PC-9 (cell line): ENCODE results near the gene CEP85L. TPM values are rescaled to one million over a fixed set of nuclear protein-coding genes. Genes with fewer than 3 reads are reported as not detected.

Source experiments
- BruUV-seq: library from RNA; stranded (reverse); fragments of 400-500 nt; replicated peaks from 2 replicates; lab custom pipeline; 2021; lab: Mats Ljungman, UMichigan
- CTCF ChIA-PET: fragments of 300-600 bp; sonication (Branson Sonifier 250); formaldehyde crosslinking; loops from one replicate; lab custom pipeline; 2022; ENCODE audit warnings: antibody characterized with exemption; lab: Charles Lee
- POLR2A ChIA-PET: fragments of 300-600 bp; sonication (Branson Sonifier 250); formaldehyde crosslinking; loops from one replicate; lab custom pipeline; 2022; ENCODE audit warnings: antibody characterized with exemption; ENCODE audit not compliant: unreplicated experiment; lab: Charles Lee
- DNase-seq, 2 experiments: peaks; one replicate each; pipeline versions ENCODE4 v3.0.0 to v3.0.0-alpha.2; 2015 to 2022; ENCODE audit warnings: mixed read lengths in 1 of 2
- H2AFZ ChIP-seq: fragments of 200-600 bp; sonication (generic); 2 replicates; pipeline ENCODE4 v1.8.1; 2017; ENCODE audit warnings: antibody characterized with exemption
- H3F3A ChIP-seq: fragments of 200-600 bp; sonication (generic); 2 replicates; pipeline ENCODE4 v1.8.1; 2017; ENCODE audit warnings: antibody characterized with exemption, mild to moderate bottlenecking, low read depth; ENCODE audit not compliant: insufficient read depth
- H3K27ac ChIP-seq: fragments of 200-600 bp; sonication (generic); 2 replicates; pipeline ENCODE4 v1.6.1; 2016; ENCODE audit warnings: mixed run types
- H3K27me3 ChIP-seq: fragments of 200-600 bp; sonication (generic); 2 replicates; pipeline ENCODE4 v1.6.1; 2016; ENCODE audit warnings: low read depth, mixed run types; ENCODE audit not compliant: insufficient read depth
- H3K36me3 ChIP-seq: fragments of 200-600 bp; sonication (generic); 2 replicates; pipeline ENCODE4 v1.6.1; 2016; ENCODE audit warnings: low read depth, mixed run types
- H3K4me1 ChIP-seq: fragments of 200-600 bp; sonication (generic); replicated peaks from 2 replicates; pipeline ENCODE4 v1.6.1; 2016; ENCODE audit warnings: mixed run types; ENCODE audit not compliant: insufficient read depth
- H3K4me2 ChIP-seq: fragments of 200-600 bp; sonication (generic); 2 replicates; pipeline ENCODE4 v1.6.1; 2017; ENCODE audit warnings: mixed run types
- H3K4me3 ChIP-seq: fragments of 200-600 bp; sonication (generic); 2 replicates; pipeline ENCODE4 v1.6.1; 2016; ENCODE audit warnings: mixed run types
- H3K79me2 ChIP-seq: fragments of 200-600 bp; sonication (generic); 2 replicates; pipeline ENCODE4 v1.6.1; 2017; ENCODE audit warnings: low read depth, mixed run types
- H3K9me2 ChIP-seq: fragments of 200-600 bp; sonication (generic); 2 replicates; pipeline ENCODE4 v1.8.1; 2017; ENCODE audit warnings: mild to moderate bottlenecking; ENCODE audit not compliant: insufficient read depth
- H3K9me3 ChIP-seq: fragments of 200-600 bp; sonication (generic); 2 replicates; pipeline ENCODE4 v1.8.1; 2016; ENCODE audit warnings: low read depth; ENCODE audit not compliant: insufficient read depth
- H4K20me1 ChIP-seq: fragments of 200-600 bp; sonication (generic); 2 replicates; pipeline ENCODE4 v1.8.1; 2017; ENCODE audit not compliant: insufficient read depth
- CTCF ChIP-seq: fragments of 200-600 bp; sonication (generic); conservative IDR thresholded peaks from 2 replicates; pipeline ENCODE4 v1.6.1; 2017; ENCODE audit warnings: mixed run types, antibody characterized with exemption, mild to moderate bottlenecking, moderate library complexity
- EZH2 ChIP-seq: fragments of 200-600 bp; sonication (generic); IDR thresholded peaks from 2 replicates; pipeline ENCODE4 v1.8.0; 2017; ENCODE audit warnings: antibody characterized with exemption, low read depth
- intact Hi-C: fragments of 100-400 bp; cut with micrococcal nuclease; formaldehyde crosslinking; loops from one replicate; pipeline ENCODE4 v1.10.0; 2022; ENCODE audit not compliant: unreplicated experiment
- total RNA-seq: library from RNA; stranded (reverse); gene quantifications from 2 replicates; pipeline ENCODE4 v1.2.3, GENCODE V29; 2021

The CEP85L gene
- total RNA-seq, 1 experiment from 2014 or later: 3.0 TPM

GRCh38 chr6:118511930-118512715, 139.3 kb downstream of the CEP85L start:
- no peaks in the 10 kb centered on the region for H3K36me3 ChIP-seq

GRCh38 chr6:118509009-118509617, 142.3 kb downstream of the CEP85L start:
- Histone ChIP-seq H3K9me3 (no peaks in the 10 kb centered on the region), H3K36me3 (no peaks in the 10 kb centered on the region), H3K4me3 (no peak overlapping the region), H3K27me3 (no peaks in the 10 kb centered on the region), H3K9me2 (no peaks in the 10 kb centered on the region), H3K79me2 (no peaks in the 10 kb centered on the region), H3F3A (no peaks in the 10 kb centered on the region), H2AFZ (no peak overlapping the region), H3K4me1 (no peaks in the 10 kb centered on the region), H4K20me1 (no peaks in the 10 kb centered on the region), H3K27ac (no peak overlapping the region), H3K4me2 (no peak overlapping the region)
- POLR2A ChIA-PET: no interaction called here
- DNase-seq: peak in 1 of 2 experiments; percentile 4
- intact Hi-C loops: loop anchor here (5.0 kb wide), 2 partner anchors 227 to 532 kb away; no protein-coding TSS in a partner anchor
- no TSS peak for BruUV-seq
- CTCF ChIA-PET: no interaction called here
- peak; percentile 93 for TF ChIP-seq CTCF
- TF ChIP-seq EZH2: no peak

More at GRCh38 chr6:118511930-118512715, 139.3 kb downstream of the CEP85L start:
- Histone ChIP-seq H3K4me1 (no peaks in the 10 kb centered on the region), H3K27me3 (no peaks in the 10 kb centered on the region), H3K79me2 (no peaks in the 10 kb centered on the region), H3K27ac (no peak overlapping the region), H3K9me3 (no peaks in the 10 kb centered on the region; the same call in 1 of the 2 replicates), H2AFZ (no peak overlapping the region), H3K4me3 (no peak overlapping the region), H4K20me1 (no peaks in the 10 kb centered on the region), H3K4me2 (no peak overlapping the region), H3F3A (no peaks in the 10 kb centered on the region), H3K9me2 (no peaks in the 10 kb centered on the region)
- ChIA-PET POLR2A (no interaction called here), CTCF (no interaction called here)
- intact Hi-C loops: no loop called here
- DNase-seq: no peak
- no TSS peak for BruUV-seq
- TF ChIP-seq EZH2: no peak

GRCh38 chr6:118507636-118508035, 143.8 kb downstream of the CEP85L start:
- H3K9me3 ChIP-seq: no peaks in the 10 kb centered on the region
- no peak overlapping the region for H3K4me2 ChIP-seq
- DNase-seq: no peak
- intact Hi-C loops: loop anchor here (5.0 kb wide), 2 partner anchors 225 to 530 kb away; no protein-coding TSS in a partner anchor
- H3K9me2 ChIP-seq: no peaks in the 10 kb centered on the region
- H3K36me3 ChIP-seq: no peaks in the 10 kb centered on the region; the same call in 1 of the 2 replicates
- H4K20me1 ChIP-seq: no peaks in the 10 kb centered on the region
- no peak for TF ChIP-seq EZH2
- TF ChIP-seq CTCF: no peak
- CTCF ChIA-PET: no interaction called here
- POLR2A ChIA-PET: no interaction called here
- no peak overlapping the region for H2AFZ ChIP-seq
- no TSS peak for BruUV-seq
- no peaks in the 10 kb centered on the region for H3K27me3 ChIP-seq
- H3K27ac ChIP-seq: no peak overlapping the region
- H3K4me1 ChIP-seq: no peaks in the 10 kb centered on the region
- no peaks in the 10 kb centered on the region for H3K79me2 ChIP-seq
- no peak overlapping the region for H3K4me3 ChIP-seq
- no peaks in the 10 kb centered on the region for H3F3A ChIP-seq
